ENCODE measurements around the gene CACNB2. TPM values are rescaled to one million over a fixed set of nuclear protein-coding genes. Genes with fewer than 3 reads are reported as not detected.

CACNB2 gene
- total RNA-seq, 1 donor from 2014 or later = 4.9 TPM

GRCh38 chr10:18478354-18478753, 338.1 kb downstream of the CACNB2 start:
- Mint-ChIP-seq H3K27ac (no peak overlapping the region), H3K4me1 (ENCODE audit: low read depth) (peaks cover 2% of the 10 kb centered on the region), H3K36me3 (ENCODE audit: insufficient read depth) (no peaks in the 10 kb centered on the region), H3K27me3 (no peaks in the 10 kb centered on the region), H3K9me3 (ENCODE audit: low read depth) (no peaks in the 10 kb centered on the region), H3K4me3 (ENCODE audit: low read depth) (no peak overlapping the region)
- TF ChIP-seq CTCF (IDR thresholded peaks at IDR 0.05; ENCODE audit: unreplicated experiment) = no peak
- no peak for DNase-seq (ENCODE audit: low spot score, unreplicated experiment)

- DNase-seq (ENCODE audit: low spot score, unreplicated experiment) = no peak
- no peaks in the 10 kb centered on the region for H3K9me3 Mint-ChIP-seq (ENCODE audit: low read depth)
- no peak overlapping the region for H3K27ac Mint-ChIP-seq
- no peaks in the 10 kb centered on the region for H3K36me3 Mint-ChIP-seq (ENCODE audit: insufficient read depth)
- no peak overlapping the region for H3K4me3 Mint-ChIP-seq (ENCODE audit: low read depth)
- no peaks in the 10 kb centered on the region for H3K27me3 Mint-ChIP-seq
- no peak for TF ChIP-seq CTCF (IDR thresholded peaks at IDR 0.05; ENCODE audit: unreplicated experiment)
- H3K4me1 Mint-ChIP-seq (ENCODE audit: low read depth) = no peaks in the 10 kb centered on the region
Measured at GRCh38 chr10:18479502-18479901, 339.3 kb downstream of the CACNB2 start.

- H3K4me3 Mint-ChIP-seq (ENCODE audit: low read depth) = no peak overlapping the region
- H3K9me3 Mint-ChIP-seq (ENCODE audit: low read depth) = no peaks in the 10 kb centered on the region
- H3K36me3 Mint-ChIP-seq (ENCODE audit: insufficient read depth) = no peaks in the 10 kb centered on the region
- no peaks in the 10 kb centered on the region for H3K4me1 Mint-ChIP-seq (ENCODE audit: low read depth)
- no peak overlapping the region for H3K27ac Mint-ChIP-seq
- no peaks in the 10 kb centered on the region for H3K27me3 Mint-ChIP-seq
- DNase-seq (ENCODE audit: low spot score, unreplicated experiment) = no peak
- no peak for TF ChIP-seq CTCF (IDR thresholded peaks at IDR 0.05; ENCODE audit: unreplicated experiment)
Measured at GRCh38 chr10:18483516-18484186, 343.4 kb downstream of the CACNB2 start.

GRCh38 chr10:18486438-18486837, 346.2 kb downstream of the CACNB2 start:
- no peak for DNase-seq (ENCODE audit: low spot score, unreplicated experiment)
- Mint-ChIP-seq H3K36me3 (ENCODE audit: insufficient read depth) (no peaks in the 10 kb centered on the region), H3K9me3 (ENCODE audit: low read depth) (no peaks in the 10 kb centered on the region), H3K27ac (no peak overlapping the region), H3K4me1 (ENCODE audit: low read depth) (no peaks in the 10 kb centered on the region), H3K4me3 (ENCODE audit: low read depth) (no peak overlapping the region), H3K27me3 (no peaks in the 10 kb centered on the region)
- no peak for TF ChIP-seq CTCF (IDR thresholded peaks at IDR 0.05; ENCODE audit: unreplicated experiment)

- no peak for DNase-seq (ENCODE audit: low spot score, unreplicated experiment)
- H3K27ac Mint-ChIP-seq = no peak overlapping the region
- peaks cover 3% of the 10 kb centered on the region for H3K9me3 Mint-ChIP-seq (ENCODE audit: low read depth)
Measured at GRCh38 chr10:18490755-18491154, 350.5 kb downstream of the CACNB2 start.

More at GRCh38 chr10:18490755-18491154, 350.5 kb downstream of the CACNB2 start:
- TF ChIP-seq CTCF (IDR thresholded peaks at IDR 0.05; ENCODE audit: unreplicated experiment) = no peak
- Mint-ChIP-seq H3K4me3 (ENCODE audit: low read depth) (no peak overlapping the region), H3K27me3 (no peaks in the 10 kb centered on the region), H3K36me3 (ENCODE audit: insufficient read depth) (no peaks in the 10 kb centered on the region), H3K4me1 (ENCODE audit: low read depth) (no peaks in the 10 kb centered on the region)

All from progenitor cell of endocrine pancreas (in vitro differentiated cells).